ENCODE measurements around the gene AIRE.

GRCh38 chr21:44289381-44290010, 3.8 kb downstream of the AIRE start:
- TF ChIP-seq CTCF (IDR thresholded peaks at IDR 0.05), result no peak
- TF ChIP-seq EP300 (IDR thresholded peaks at IDR 0.05), result no peak
- no peak for TF ChIP-seq POLR2A (IDR thresholded peaks at IDR 0.05)

Data from ovary (tissue), 3 donors.